ENCODE measurements around the gene ZNF512B. TPM values are rescaled to one million over a fixed set of nuclear protein-coding genes. Genes with fewer than 3 reads are reported as not detected.
A peak's percentile ranks its signal among the peaks of the same experiment; 100 is the strongest.

ZNF512B gene
- total and polyA plus RNA-seq, 3 donors from 2014 or later, result 16.7 to 27.6 (median 24.5) TPM

GRCh38 chr20:63980806-63981728 is 11.3 kb upstream of the ZNF512B start, which contains the start of gene PRPF6:
Gene PRPF6, plus strand, starts transcription at chr20:63981132. Its CDS starts 114 bp downstream, at chr20:63981246.
- intact Hi-C loops (cut with DNase I; ENCODE audit: low total_unique reads), result no loop called here
- peaks cover 29% of the 10 kb centered on the region for H3K4me1 ChIP-seq
- no peaks in the 10 kb centered on the region for H3K9me3 ChIP-seq
- DNase-seq, result peak; percentile 95
- whole genome bisulfite sequencing, 2 donors, result 0 to 1% methylated on average over 13 to 63 of the region's 75 CpGs
- H3K27me3 ChIP-seq, result no peaks in the 10 kb centered on the region
- peak within 1 kb of the TSS; percentile 90 to 98 for H3K4me3 ChIP-seq
- H3K36me3 ChIP-seq (ENCODE audit: low read depth, missing control alignments), result no peaks in the 10 kb centered on the region
- TF ChIP-seq POLR2A (IDR thresholded peaks at IDR 0.05) (no peak), CTCF (IDR thresholded peaks at IDR 0.05) (peak; percentile 53 to 87 (median 76))
- H3K27ac ChIP-seq, result peak within 1 kb of the TSS; percentile 47 to 83

GRCh38 chr20:63980317-63980805 is 10.6 kb upstream of the ZNF512B start:
- H3K36me3 ChIP-seq (ENCODE audit: low read depth, missing control alignments), result no peaks in the 10 kb centered on the region
- no peak for TF ChIP-seq CTCF (IDR thresholded peaks at IDR 0.05)
- no peaks in the 10 kb centered on the region for H3K27me3 ChIP-seq
- intact Hi-C loops (cut with DNase I; ENCODE audit: low total_unique reads), result no loop called here
- H3K27ac ChIP-seq, result no peak overlapping the region
- WGBS, 2 donors, result 46 to 69% methylated on average over 8 to 15 of the region's 15 CpGs
- peaks cover 29% of the 10 kb centered on the region for H3K4me1 ChIP-seq
- peak overlapping the region; percentile 90 to 98 for H3K4me3 ChIP-seq
- no peak for DNase-seq
- H3K9me3 ChIP-seq, result no peaks in the 10 kb centered on the region

GRCh38 chr20:63979557-63980316 is 10.0 kb upstream of the ZNF512B start, which contains the start of gene SAMD10:
Gene SAMD10, minus strand, starts transcription at chr20:63979642. Its CDS starts 175 bp downstream, at chr20:63979467.
- intact Hi-C loops (cut with DNase I; ENCODE audit: low total_unique reads), result loop anchor here (5.0 kb wide), 1 partner anchor 442 kb away; the partner anchor contains the start of gene PTK6
- TF ChIP-seq CTCF (IDR thresholded peaks at IDR 0.05) (peak in 1 of 3 experiments; percentile 33), POLR2A (IDR thresholded peaks at IDR 0.05) (no peak)
- 3 to 12% methylated on average over 11 to 25 of the region's 52 CpGs for WGBS, 2 donors
- Histone ChIP-seq H3K4me3 (peak within 1 kb of the TSS; percentile 42 to 98), H3K4me1 (peaks cover 29% of the 10 kb centered on the region), H3K9me3 (no peaks in the 10 kb centered on the region), H3K27ac (no peak within 1 kb of the TSS), H3K36me3 (ENCODE audit: low read depth, missing control alignments) (no peaks in the 10 kb centered on the region), H3K27me3 (no peaks in the 10 kb centered on the region)
- peak; percentile 52 for DNase-seq

- no peaks in the 10 kb centered on the region for H3K36me3 ChIP-seq (ENCODE audit: low read depth, missing control alignments)
- intact Hi-C loops (cut with DNase I; ENCODE audit: low total_unique reads), result loop anchor here (5.0 kb wide), 1 partner anchor 442 kb away; the partner anchor contains the start of gene PTK6
- H3K4me3 ChIP-seq, result peak overlapping the region; percentile 42 to 64
- peaks cover 29% of the 10 kb centered on the region for H3K4me1 ChIP-seq
- no peaks in the 10 kb centered on the region for H3K27me3 ChIP-seq
- H3K27ac ChIP-seq, result no peak overlapping the region
- no peaks in the 10 kb centered on the region for H3K9me3 ChIP-seq
- TF ChIP-seq POLR2A (IDR thresholded peaks at IDR 0.05) (no peak), CTCF (IDR thresholded peaks at IDR 0.05) (no peak)
- no peak for DNase-seq
- no CpG with 5 or more reads among the region's 47 CpGs for WGBS, 2 donors
These were observed 9.5 kb upstream of the ZNF512B start for GRCh38 chr20:63979229-63979556.
